Natural killer cell (primary cell): Measurements from ENCODE around the gene RANBP17. TPM values are rescaled to one million over a fixed set of nuclear protein-coding genes. Genes with fewer than 3 reads are reported as not detected.
"Not testable (repeated sequence)": the region's sequence is repeated elsewhere in the genome, so short reads cannot be mapped to it uniquely, and the experiment has no call there.

Experiments
- ATAC-seq, 3 donors: fragments of 150-1000 bp in 2 of 3; fragments of 200-7000 bp in 1 of 3; cut with Tn5 transposase; 1 replicate in 1 of 3; 2 replicates in 2 of 3; pipeline ENCODE4 v1.10.0; 2021; ENCODE audit warnings: mild to moderate bottlenecking in 2 of 3, moderate library complexity in 2 of 3
- DNase-seq, 2 donors: peaks; one replicate each; pipeline versions ENCODE4 v3.0.0 to v3.0.0-alpha.2; 2013 to 2021; ENCODE audit warnings: mixed read lengths in 1 of 2
- H3K27ac ChIP-seq: one replicate; pipeline ENCODE4 v1.5.1; 2013; ENCODE audit warnings: mild to moderate bottlenecking, low read length
- H3K27me3 ChIP-seq: one replicate; pipeline ENCODE4 v1.6.1; 2013; ENCODE audit warnings: low read length; ENCODE audit not compliant: control insufficient read depth, insufficient read depth
- H3K36me3 ChIP-seq: one replicate; pipeline ENCODE4 v1.6.1; 2013; ENCODE audit warnings: low read length; ENCODE audit not compliant: control insufficient read depth, insufficient read depth
- H3K4me1 ChIP-seq: one replicate; pipeline ENCODE4 v1.6.1; 2013; ENCODE audit warnings: low read length; ENCODE audit not compliant: control insufficient read depth, insufficient read depth
- H3K4me3 ChIP-seq: one replicate; pipeline ENCODE4 v1.5.1; 2013; ENCODE audit warnings: low read length
- H3K9me3 ChIP-seq: one replicate; pipeline ENCODE4 v1.6.1; 2013; ENCODE audit warnings: low read length; ENCODE audit not compliant: control insufficient read depth, insufficient read depth
- H3K27ac Mint-ChIP-seq, 2 donors: one replicate each; pipeline ENCODE4 v1.8.0; 2022; ENCODE audit warnings: mild to moderate bottlenecking in 2 of 2, mixed read lengths in 2 of 2, moderate library complexity in 1 of 2
- H3K27me3 Mint-ChIP-seq, 2 donors: one replicate each; pipeline ENCODE4 v1.8.0; 2022; ENCODE audit warnings: low read depth in 2 of 2, mixed read lengths in 2 of 2
- H3K36me3 Mint-ChIP-seq: one replicate; pipeline ENCODE4 v1.8.0; 2022; ENCODE audit warnings: mixed read lengths
- H3K4me1 Mint-ChIP-seq, 2 donors: one replicate each; pipeline ENCODE4 v1.8.0; 2022; ENCODE audit warnings: mixed read lengths in 2 of 2
- H3K4me3 Mint-ChIP-seq: one replicate; pipeline ENCODE4 v1.8.0; 2022; ENCODE audit warnings: mild to moderate bottlenecking, moderate library complexity, mixed read lengths
- H3K9me3 Mint-ChIP-seq, 2 donors: one replicate each; pipeline ENCODE4 v1.8.0; 2022; ENCODE audit warnings: mixed read lengths in 2 of 2
- WGBS: methylation state at CpG from one replicate; pipeline ENCODE4 v1.1.7; 2013; ENCODE audit warnings: missing lambda C conversion rate; ENCODE audit not compliant: insufficient coverage; 5-methylcytosine and 5-hydroxymethylcytosine counted together
- intact Hi-C: fragments of 100-400 bp; cut with micrococcal nuclease; formaldehyde crosslinking; loops from one replicate; pipeline ENCODE4 v1.14.2; 2022
- total RNA-seq, 4 donors: library from RNA; stranded (reverse); fragments of 120-200 nt in 1 of 4; gene quantifications; one replicate each; pipeline versions ENCODE4 v1.2.3 to v1.2.4, GENCODE V29; 2013 to 2022
- TF ChIP-seq, protein P1 (sequence below): fragments of 200-600 bp; IDR thresholded peaks from one replicate; pipeline ENCODE4 v1.8.0; 2022; ENCODE audit warnings: antibody characterized with exemption

Gene RANBP17
- total RNA-seq, 3 donors from 2014 or later (not counting 1 experiment from before 2014, with no cell fraction given), result 11.2 to 15.0 (median 12.6) TPM

GRCh38 chr5:170865622-170866021, 3.8 kb downstream of the RANBP17 start:
- Histone ChIP-seq H3K4me3 (no peak overlapping the region), H3K36me3 (no peaks in the 10 kb centered on the region), H3K9me3 (peaks cover 6% of the 10 kb centered on the region), H3K27ac (no peak overlapping the region), H3K4me1 (peaks cover 4% of the 10 kb centered on the region), H3K27me3 (no peaks in the 10 kb centered on the region)
- no peak overlapping the region for H3K4me3 Mint-ChIP-seq
- H3K9me3 Mint-ChIP-seq, result peaks cover 6 to 9% of the 10 kb centered on the region in 2 donors
- peaks cover 21 to 27% of the 10 kb centered on the region in 2 donors for H3K4me1 Mint-ChIP-seq
- DNase-seq (no peak), ATAC-seq (no peak)
- intact Hi-C loops, result no loop called here
- 65% methylated on average over 1 of the region's 1 CpG for WGBS
- peaks cover 0 to 10% of the 10 kb centered on the region in 2 donors for H3K27me3 Mint-ChIP-seq
- peaks cover 9% of the 10 kb centered on the region for H3K36me3 Mint-ChIP-seq
- H3K27ac Mint-ChIP-seq, result no peak overlapping the region
- TF ChIP-seq, protein P1, sequence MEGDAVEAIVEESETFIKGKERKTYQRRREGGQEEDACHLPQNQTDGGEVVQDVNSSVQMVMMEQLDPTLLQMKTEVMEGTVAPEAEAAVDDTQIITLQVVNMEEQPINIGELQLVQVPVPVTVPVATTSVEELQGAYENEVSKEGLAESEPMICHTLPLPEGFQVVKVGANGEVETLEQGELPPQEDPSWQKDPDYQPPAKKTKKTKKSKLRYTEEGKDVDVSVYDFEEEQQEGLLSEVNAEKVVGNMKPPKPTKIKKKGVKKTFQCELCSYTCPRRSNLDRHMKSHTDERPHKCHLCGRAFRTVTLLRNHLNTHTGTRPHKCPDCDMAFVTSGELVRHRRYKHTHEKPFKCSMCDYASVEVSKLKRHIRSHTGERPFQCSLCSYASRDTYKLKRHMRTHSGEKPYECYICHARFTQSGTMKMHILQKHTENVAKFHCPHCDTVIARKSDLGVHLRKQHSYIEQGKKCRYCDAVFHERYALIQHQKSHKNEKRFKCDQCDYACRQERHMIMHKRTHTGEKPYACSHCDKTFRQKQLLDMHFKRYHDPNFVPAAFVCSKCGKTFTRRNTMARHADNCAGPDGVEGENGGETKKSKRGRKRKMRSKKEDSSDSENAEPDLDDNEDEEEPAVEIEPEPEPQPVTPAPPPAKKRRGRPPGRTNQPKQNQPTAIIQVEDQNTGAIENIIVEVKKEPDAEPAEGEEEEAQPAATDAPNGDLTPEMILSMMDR, result no peak

DNA sequence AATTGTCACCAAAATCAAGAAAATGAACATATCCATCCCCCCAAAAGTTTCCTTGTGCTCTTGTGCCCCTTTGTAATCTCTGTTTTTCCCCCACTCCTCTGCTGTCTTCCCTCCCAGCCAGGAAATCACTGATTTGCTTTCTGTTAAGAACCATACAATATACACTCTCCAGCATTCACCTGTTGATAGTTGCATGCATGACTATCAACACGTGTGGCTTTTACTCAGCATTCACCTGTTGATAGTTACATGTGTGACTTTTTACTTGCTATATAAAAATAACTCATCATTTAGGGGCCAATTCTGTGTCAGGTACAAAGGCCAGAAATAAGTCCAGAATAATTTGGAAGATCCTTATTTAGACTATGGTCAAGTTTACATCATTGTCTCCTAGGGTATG, 6.0 kb downstream of the RANBP17 start:
- Histone ChIP-seq H3K9me3 (no peaks in the 10 kb centered on the region), H3K36me3 (no peaks in the 10 kb centered on the region), H3K4me3 (no peak overlapping the region), H3K27me3 (no peaks in the 10 kb centered on the region), H3K27ac (no peak overlapping the region), H3K4me1 (peaks cover 4% of the 10 kb centered on the region)
- intact Hi-C loops, result no loop called here
- peaks cover 0 to 5% of the 10 kb centered on the region in 2 donors for H3K27me3 Mint-ChIP-seq
- H3K4me1 Mint-ChIP-seq, result peaks cover 9 to 14% of the 10 kb centered on the region in 2 donors
- ATAC-seq (no peak), DNase-seq (no peak)
- H3K9me3 Mint-ChIP-seq, result no peaks in the 10 kb centered on the region
- no peaks in the 10 kb centered on the region for H3K36me3 Mint-ChIP-seq
- no peak overlapping the region for H3K4me3 Mint-ChIP-seq
- H3K27ac Mint-ChIP-seq, result no peak overlapping the region
- WGBS, result no CpG with 5 or more reads among the region's 1 CpG
- TF ChIP-seq, protein P1, result no peak

- H3K27ac Mint-ChIP-seq, H3K4me1 Mint-ChIP-seq, H3K27me3 ChIP-seq, H3K9me3 ChIP-seq, H3K4me3 Mint-ChIP-seq, H3K36me3 Mint-ChIP-seq, intact Hi-C loops, DNase-seq, H3K4me1 ChIP-seq, H3K27me3 Mint-ChIP-seq, ATAC-seq, H3K36me3 ChIP-seq, H3K4me3 ChIP-seq, H3K9me3 Mint-ChIP-seq, H3K27ac ChIP-seq: not testable (repeated sequence)
These were observed 8.6 kb downstream of the RANBP17 start for GRCh38 chr5:170870390-170870789.

- Mint-ChIP-seq H3K27ac (no peak overlapping the region), H3K4me3 (no peak overlapping the region), H3K36me3 (no peaks in the 10 kb centered on the region), H3K4me1 (peaks cover 0 to 10% of the 10 kb centered on the region in 2 donors), H3K27me3 (no peaks in the 10 kb centered on the region), H3K9me3 (peaks cover 0 to 10% of the 10 kb centered on the region in 2 donors)
- H3K27ac ChIP-seq, result no peak overlapping the region
- H3K27me3 ChIP-seq, result no peaks in the 10 kb centered on the region
- 89% methylated on average over 2 of the region's 2 CpGs for WGBS
- no peak overlapping the region for H3K4me3 ChIP-seq
- DNase-seq, result no peak
- TF ChIP-seq, protein P1, result no peak
- H3K9me3 ChIP-seq, result no peaks in the 10 kb centered on the region
- no peaks in the 10 kb centered on the region for H3K4me1 ChIP-seq
- intact Hi-C loops, result no loop called here
- no peaks in the 10 kb centered on the region for H3K36me3 ChIP-seq
- ATAC-seq, result no peak
These were observed 12.2 kb downstream of the RANBP17 start for GRCh38 chr5:170874017-170874416.
